ENCODE data around the gene EML2.

GRCh38 chr19:45597425-45598111, 41.6 kb downstream of the EML2 start:
- no peak for TF ChIP-seq POLR2A (IDR thresholded peaks at IDR 0.05)
- TF ChIP-seq, protein P1, sequence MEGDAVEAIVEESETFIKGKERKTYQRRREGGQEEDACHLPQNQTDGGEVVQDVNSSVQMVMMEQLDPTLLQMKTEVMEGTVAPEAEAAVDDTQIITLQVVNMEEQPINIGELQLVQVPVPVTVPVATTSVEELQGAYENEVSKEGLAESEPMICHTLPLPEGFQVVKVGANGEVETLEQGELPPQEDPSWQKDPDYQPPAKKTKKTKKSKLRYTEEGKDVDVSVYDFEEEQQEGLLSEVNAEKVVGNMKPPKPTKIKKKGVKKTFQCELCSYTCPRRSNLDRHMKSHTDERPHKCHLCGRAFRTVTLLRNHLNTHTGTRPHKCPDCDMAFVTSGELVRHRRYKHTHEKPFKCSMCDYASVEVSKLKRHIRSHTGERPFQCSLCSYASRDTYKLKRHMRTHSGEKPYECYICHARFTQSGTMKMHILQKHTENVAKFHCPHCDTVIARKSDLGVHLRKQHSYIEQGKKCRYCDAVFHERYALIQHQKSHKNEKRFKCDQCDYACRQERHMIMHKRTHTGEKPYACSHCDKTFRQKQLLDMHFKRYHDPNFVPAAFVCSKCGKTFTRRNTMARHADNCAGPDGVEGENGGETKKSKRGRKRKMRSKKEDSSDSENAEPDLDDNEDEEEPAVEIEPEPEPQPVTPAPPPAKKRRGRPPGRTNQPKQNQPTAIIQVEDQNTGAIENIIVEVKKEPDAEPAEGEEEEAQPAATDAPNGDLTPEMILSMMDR (IDR thresholded peaks at IDR 0.05): no peak
